ENCODE measurements around the gene FGFRL1. TPM values are rescaled to one million over a fixed set of nuclear protein-coding genes. Genes with fewer than 3 reads are reported as not detected.

FGFRL1 gene
- total RNA-seq, 4 donors from 2014 or later: 59.0 to 93.9 (median 77.2) TPM

GRCh38 chr4:1035510-1035909 is 24.1 kb downstream of the FGFRL1 start:
- Histone ChIP-seq H3K36me3 (no peaks in the 10 kb centered on the region), H3K4me1 (peaks cover 55 to 79% of the 10 kb centered on the region in 2 donors), H3K27me3 (no peaks in the 10 kb centered on the region), H3K4me3 (replicated peaks in 1 of 3) (no peak overlapping the region), H3K27ac (peak overlapping the region in 2 of 3 donors; percentile 86 to 99), H3K9me3 (no peaks in the 10 kb centered on the region)
- 50 to 100% methylated on average over 2 to 14 of the region's 26 CpGs for WGBS, 2 donors
- intact Hi-C loops (cut with DNase I): no loop called here
- DNase-seq: peak; percentile 43 to 46
- TF ChIP-seq CTCF (IDR thresholded peaks at IDR 0.05) (no peak), POLR2A (IDR thresholded peaks at IDR 0.05) (no peak)

GRCh38 chr4:1036095-1036494 is 24.7 kb downstream of the FGFRL1 start:
- Histone ChIP-seq H3K27me3 (no peaks in the 10 kb centered on the region), H3K4me3 (replicated peaks in 1 of 3) (no peak overlapping the region), H3K9me3 (no peaks in the 10 kb centered on the region), H3K27ac (peak overlapping the region in 2 of 3 donors; percentile 86 to 99), H3K36me3 (no peaks in the 10 kb centered on the region), H3K4me1 (peaks cover 61 to 85% of the 10 kb centered on the region in 2 donors)
- 71 to 75% methylated on average over 2 to 6 of the region's 15 CpGs for WGBS, 2 donors
- DNase-seq: peak in 1 of 2 donors; percentile 39
- TF ChIP-seq CTCF (IDR thresholded peaks at IDR 0.05): no peak
- no peak for TF ChIP-seq POLR2A (IDR thresholded peaks at IDR 0.05)
- intact Hi-C loops (cut with DNase I): no loop called here

DNA sequence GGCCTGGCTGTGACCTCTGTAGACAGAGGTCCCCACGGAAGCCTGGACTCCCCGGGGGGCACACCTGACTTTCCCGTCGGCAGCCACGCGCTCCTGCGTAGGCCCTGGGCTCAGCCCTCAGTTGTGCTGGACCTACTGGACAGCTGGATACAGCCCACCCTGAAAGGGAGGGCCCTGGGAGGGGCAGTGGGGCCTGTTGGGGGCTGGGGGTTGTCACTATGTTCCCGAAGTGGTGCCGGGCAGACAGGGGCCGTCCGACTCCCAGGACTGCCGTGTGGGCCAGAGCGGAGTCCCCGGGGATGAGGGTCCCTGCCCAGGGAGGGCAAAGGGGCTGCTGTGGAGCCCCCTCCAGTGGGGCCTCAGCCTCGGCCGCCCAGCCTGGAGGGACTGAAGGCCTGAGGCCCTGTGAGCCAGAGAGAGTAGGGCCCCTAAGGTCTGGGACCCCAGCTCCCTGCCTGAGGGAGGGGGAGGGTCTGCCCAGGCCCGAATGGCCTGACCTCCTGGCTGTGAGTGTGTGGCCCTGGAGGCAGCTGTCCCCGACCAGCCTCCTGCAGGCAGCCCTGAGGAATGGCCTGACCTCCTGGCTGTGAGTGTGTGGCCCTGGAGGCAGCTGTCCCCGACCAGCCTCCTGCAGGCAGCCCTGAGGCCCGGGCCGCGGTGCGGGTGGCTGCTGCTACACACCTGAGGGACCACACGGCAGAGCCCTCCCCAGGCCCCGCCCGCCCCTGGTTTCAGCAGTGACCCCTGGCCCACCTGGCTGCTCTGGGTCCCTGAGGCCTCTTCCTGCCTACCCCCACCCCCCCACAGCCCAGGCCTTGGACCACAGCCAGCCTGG is 25.8 kb downstream of the FGFRL1 start:
- WGBS, 2 donors: 91 to 93% methylated on average over 6 to 9 of the region's 26 CpGs
- no peaks in the 10 kb centered on the region for H3K27me3 ChIP-seq

DNA sequence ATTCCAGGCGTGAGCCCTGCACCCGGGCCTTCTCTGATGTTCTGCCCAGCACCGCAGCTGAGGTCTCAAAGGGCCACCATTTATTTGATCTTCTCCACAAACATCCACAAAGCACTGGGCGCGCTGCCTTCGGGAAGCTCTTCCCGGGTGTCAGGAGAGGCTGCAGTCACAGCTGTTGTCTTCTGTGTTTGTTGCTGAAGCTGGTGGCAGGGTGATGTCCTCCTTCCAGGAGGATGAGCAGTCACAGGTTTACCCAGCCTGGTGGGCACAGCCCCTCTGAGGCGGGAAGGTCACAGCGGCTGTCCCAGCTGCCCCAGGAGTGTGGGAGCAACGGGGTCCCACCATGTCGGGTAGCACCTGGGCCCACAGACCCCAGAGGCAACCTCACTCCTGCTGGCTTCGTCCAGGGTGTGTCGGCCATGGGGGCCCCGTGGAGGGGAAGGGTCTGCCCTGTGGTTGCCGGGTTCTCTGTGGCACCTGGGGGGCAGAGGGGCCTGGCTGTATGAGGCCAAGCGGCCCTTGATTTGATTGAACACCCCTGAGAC is 27.6 kb downstream of the FGFRL1 start:
- DNase-seq: no peak
- H3K4me3 ChIP-seq (replicated peaks in 1 of 3): no peak overlapping the region
- 65 to 73% methylated on average over 4 to 9 of the region's 16 CpGs for WGBS, 2 donors
- peaks cover 73 to 97% of the 10 kb centered on the region in 2 donors for H3K4me1 ChIP-seq
- intact Hi-C loops (cut with DNase I): no loop called here
- H3K36me3 ChIP-seq: no peaks in the 10 kb centered on the region
- H3K27me3 ChIP-seq: no peaks in the 10 kb centered on the region
- H3K9me3 ChIP-seq: no peaks in the 10 kb centered on the region
- no peak for TF ChIP-seq CTCF (IDR thresholded peaks at IDR 0.05)
- H3K27ac ChIP-seq: peak overlapping the region; percentile 86 to 99 (median 96)

More for the DNA sequence above, 25.8 kb downstream of the FGFRL1 start:
- no peak for TF ChIP-seq POLR2A (IDR thresholded peaks at IDR 0.05)
- no peak for TF ChIP-seq CTCF (IDR thresholded peaks at IDR 0.05)
- Histone ChIP-seq H3K27ac (peak overlapping the region in 2 of 3 donors; percentile 86 to 99), H3K4me3 (replicated peaks in 1 of 3) (no peak overlapping the region), H3K36me3 (no peaks in the 10 kb centered on the region), H3K4me1 (peaks cover 69 to 93% of the 10 kb centered on the region in 2 donors), H3K9me3 (no peaks in the 10 kb centered on the region)
- no peak for DNase-seq
- intact Hi-C loops (cut with DNase I): no loop called here
